Measurements from ENCODE around the gene DPH6.
"Not testable (repeated sequence)": the region's sequence is repeated elsewhere in the genome, so short reads cannot be mapped to it uniquely, and the experiment has no call there.

Gene DPH6

DNA sequence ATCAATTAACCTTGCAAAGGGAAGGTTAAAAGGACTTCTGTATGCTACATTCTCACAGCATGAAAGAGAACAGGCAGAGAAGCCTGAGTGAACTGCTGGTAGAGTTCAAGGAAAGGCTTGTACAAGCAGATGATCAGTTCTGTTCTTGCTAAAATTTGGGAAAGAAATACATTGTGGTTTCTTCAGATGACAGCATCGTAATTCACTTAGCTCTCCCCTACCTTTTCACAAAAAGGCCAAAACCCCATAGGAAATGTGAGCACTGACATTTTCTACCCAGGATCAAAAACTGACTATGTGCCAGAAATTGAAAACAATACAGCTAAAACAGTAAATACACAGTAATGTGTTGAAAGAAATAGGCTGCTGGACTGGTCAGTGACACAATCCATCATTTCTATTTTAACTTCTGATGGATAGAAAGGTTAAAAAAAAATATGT lies 216.4 kb downstream of the DPH6 start:
- DNase-seq (ENCODE audit: low spot score), result no peak

DNA sequence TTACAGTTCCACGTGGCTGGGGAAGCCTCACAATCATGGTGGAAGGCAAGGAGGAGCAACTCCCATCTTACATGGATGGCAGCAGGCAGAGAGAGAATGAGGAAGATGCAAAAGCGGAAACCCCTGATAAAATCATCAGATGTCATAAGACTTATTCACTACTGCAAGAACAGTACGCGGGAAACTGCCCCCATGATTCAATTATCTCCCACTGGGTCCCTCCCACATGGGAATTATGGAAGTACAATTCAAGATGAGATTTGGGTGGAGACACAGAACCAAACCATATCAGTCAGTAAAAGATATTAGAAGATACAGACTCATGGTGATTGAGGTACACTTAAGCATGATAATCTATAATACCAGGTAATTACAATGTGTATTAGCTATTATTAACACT lies 217.1 kb downstream of the DPH6 start:
- DNase-seq (ENCODE audit: low spot score), result not testable (repeated sequence)

DNA sequence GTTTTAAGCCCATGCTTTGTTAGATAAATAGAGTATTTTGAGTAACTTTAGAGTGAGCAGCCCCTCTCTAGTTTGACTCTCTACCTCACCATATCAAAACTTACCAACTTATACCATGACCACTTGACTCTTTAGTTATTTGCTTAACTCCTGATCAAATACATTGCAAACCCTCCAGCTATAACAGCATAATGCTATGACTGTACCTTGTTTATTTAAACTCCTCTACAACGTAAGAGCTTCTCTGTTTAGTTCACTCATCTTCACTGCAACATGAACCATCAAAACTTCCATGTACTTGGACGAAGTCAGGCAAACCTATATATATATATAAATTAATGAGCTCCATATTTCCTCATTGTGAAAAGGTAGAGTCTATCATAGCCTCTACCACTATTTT lies 218.2 kb downstream of the DPH6 start:
- DNase-seq (ENCODE audit: low spot score), result no peak

DNA sequence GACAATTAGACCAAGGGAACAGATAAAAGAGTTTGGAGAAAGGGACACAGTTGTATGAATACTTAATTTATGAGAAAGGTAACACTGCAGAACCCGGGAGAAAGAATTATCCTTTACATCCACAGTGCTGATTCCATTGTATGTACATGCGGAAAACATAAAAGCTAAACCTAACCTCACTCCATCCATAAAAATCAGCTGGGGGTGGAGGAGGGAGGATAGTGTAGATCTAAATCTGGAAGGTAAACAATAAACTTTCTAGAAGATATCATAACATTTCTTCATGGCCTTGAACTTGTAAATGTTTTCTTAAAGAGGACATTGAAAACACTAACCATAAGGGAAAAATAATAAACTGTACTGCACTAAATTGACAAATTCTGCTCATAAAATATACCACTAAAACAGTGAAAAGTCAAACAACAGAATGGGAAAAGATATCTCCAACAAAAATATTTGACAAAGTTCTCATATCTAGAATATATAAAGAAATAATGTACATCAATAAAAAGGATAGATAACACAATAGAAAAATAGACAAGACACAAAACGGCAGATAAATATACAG lies 220.5 kb downstream of the DPH6 start:
- DNase-seq (ENCODE audit: low spot score), result no peak

DNA sequence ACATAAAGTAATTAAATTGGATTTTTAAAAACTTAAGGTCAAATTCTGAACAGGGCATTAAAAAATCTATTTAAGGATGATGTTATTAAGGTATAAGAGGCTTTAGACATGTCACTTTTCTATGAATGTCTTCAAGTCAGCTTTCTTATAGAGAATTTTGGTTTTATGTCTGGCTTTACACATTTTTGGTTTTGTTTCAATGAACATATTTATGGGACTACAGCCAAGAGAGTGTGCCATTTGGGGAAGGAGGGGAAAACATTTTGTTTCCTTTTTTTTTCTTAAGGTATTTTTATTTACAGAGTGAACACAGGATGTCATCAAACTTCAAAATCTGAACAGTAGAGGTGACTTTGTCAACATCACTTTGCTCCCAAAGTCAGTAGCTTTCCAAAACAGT lies 222.8 kb downstream of the DPH6 start:
- DNase-seq (ENCODE audit: low spot score), result no peak

DNA sequence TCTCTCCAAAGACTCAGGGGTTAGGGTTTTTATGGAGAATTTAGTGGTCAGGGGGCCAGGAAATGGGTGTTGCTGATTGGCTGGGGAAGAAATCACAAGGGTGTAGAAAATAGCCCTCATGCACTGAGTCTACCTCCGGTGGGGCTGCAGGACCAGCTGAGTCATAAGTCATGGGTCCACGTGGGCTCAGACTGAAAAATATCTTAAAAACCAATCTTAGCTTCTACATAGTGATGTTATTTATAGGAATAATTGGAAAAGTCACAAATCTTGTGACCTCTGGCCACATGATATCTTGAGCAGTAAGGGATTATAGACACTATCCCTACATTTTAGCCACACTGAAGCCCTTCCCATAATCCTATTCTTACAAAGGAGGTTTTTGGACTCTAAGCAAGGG lies 224.0 kb downstream of the DPH6 start:
- DNase-seq (ENCODE audit: low spot score), result no peak

DNA sequence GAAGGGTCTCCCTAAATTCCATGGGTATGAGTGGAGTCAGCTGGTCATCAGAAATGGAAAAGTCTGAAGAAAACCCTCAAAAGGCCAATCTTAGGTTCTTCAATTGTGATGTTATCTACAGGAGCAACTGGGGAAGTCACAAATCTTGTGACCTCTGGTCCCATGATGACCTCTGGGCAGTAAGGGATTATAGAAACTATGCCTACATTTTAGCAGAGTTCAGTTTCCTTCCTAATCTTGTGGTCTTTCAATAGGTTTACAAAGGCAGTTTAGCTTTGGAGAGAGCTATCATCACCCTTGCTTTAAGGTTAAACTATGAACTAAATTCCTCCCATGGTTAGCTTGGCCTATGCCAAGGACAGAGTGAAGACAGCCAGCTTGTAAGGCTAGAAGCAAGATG lies 225.1 kb downstream of the DPH6 start:
- no peak for DNase-seq (ENCODE audit: low spot score)

All from CD4-positive, alpha-beta T cell treated with Interleukin-15 for 4 hours (primary cell).